A549 (cell line): ENCODE measurements around the gene TMC5. TPM values are rescaled to one million over a fixed set of nuclear protein-coding genes. Genes with fewer than 3 reads are reported as not detected.

Experiments
- ATAC-seq, 2 experiments: fragments of 200-7000 bp in 1 of 2; fragments of >200 bp in 1 of 2; cut with Nextera tagmentation in 1 of 2; cut with Tn5 transposase in 1 of 2; 3 replicates each; pipeline versions ENCODE4 v1.8.0 to v1.9.1; 2018 to 2020; ENCODE audit warnings: mild to moderate bottlenecking in 1 of 2, moderate library complexity in 1 of 2
- CTCF ChIA-PET: fragments of 300-600 bp; sonication (Branson Sonifier 250); formaldehyde crosslinking; extraction: SDS; loops from one replicate; lab custom pipeline; 2021; ENCODE audit warnings: antibody characterized with exemption, inconsistent platforms; lab: Yijun Ruan, JAX
- POLR2A ChIA-PET: fragments of 350-600 bp; formaldehyde crosslinking; extraction: SDS; loops from one replicate; lab custom pipeline; 2021; ENCODE audit warnings: antibody characterized with exemption, inconsistent platforms; lab: Yijun Ruan, JAX
- DNase-seq, 2 experiments: peaks; one replicate each; pipeline versions ENCODE4 v3.0.0 to v3.0.0-alpha.2; 2011 to 2016; ENCODE audit warnings: low read depth in 1 of 2, low spot score in 1 of 2
- FAIRE-seq: peaks from 2 replicates; lab custom pipeline; 2011; peaks lifted over from hg19 to GRCh38; lab: Jason Lieb, UNC
- H3K27ac ChIP-seq, 2 experiments: fragments of >200 bp; sonication (Bioruptor Twin); formaldehyde crosslinking; 3 replicates each; pipeline ENCODE4 v1.5.1; 2016 to 2017
- H3K4me1 ChIP-seq: fragments of >200 bp; sonication (Bioruptor Twin); formaldehyde crosslinking; 3 replicates; pipeline ENCODE4 v1.6.1; 2016
- H3K4me2 ChIP-seq: fragments of >200 bp; sonication (Bioruptor Twin); formaldehyde crosslinking; 3 replicates; pipeline ENCODE4 v1.6.1; 2016
- H3K4me3 ChIP-seq: fragments of >200 bp; sonication (Bioruptor Twin); formaldehyde crosslinking; 3 replicates; pipeline ENCODE4 v1.5.1; 2016
- H3K9me3 ChIP-seq: fragments of >200 bp; sonication (Bioruptor Twin); formaldehyde crosslinking; 3 replicates; pipeline ENCODE4 v1.6.1; 2016
- BHLHE40 ChIP-seq: IDR thresholded peaks from 2 replicates; pipeline ENCODE4 v1.6.1; 2012; ENCODE audit warnings: low read depth, low read length, inconsistent platforms
- CBX2 ChIP-seq: fragments of 200-600 bp; sonication (generic); IDR thresholded peaks from 2 replicates; pipeline ENCODE4 v1.6.1; 2016; ENCODE audit warnings: low read depth, mild to moderate bottlenecking, borderline replicate concordance
- CTCF ChIP-seq: fragments of >200 bp; sonication (Bioruptor Twin); formaldehyde crosslinking; IDR thresholded peaks from 3 replicates; pipeline ENCODE4 v1.5.1; 2016
- EHF ChIP-seq: fragments of 250-450 bp; sonication (Bioruptor Pico); IDR thresholded peaks from 2 replicates; pipeline ENCODE4 v1.5.0; 2020; ENCODE audit warnings: mild to moderate bottlenecking
- FOSL2 ChIP-seq, 2 experiments: fragments of 450-650 bp in 1 of 2; fragments of >200 bp in 1 of 2; sonication (Bioruptor Twin) in 1 of 2; formaldehyde crosslinking; IDR thresholded peaks; 2 replicates each; pipeline versions ENCODE4 v1.5.0 to v1.6.1; 2016 to 2020; ENCODE audit warnings: mild to moderate bottlenecking in 1 of 2, moderate library complexity in 1 of 2
- FOXS1 ChIP-seq: fragments of 250-450 bp; sonication (Bioruptor Pico); IDR thresholded peaks from 2 replicates; pipeline ENCODE4 v1.5.0; 2020; ENCODE audit warnings: mild to moderate bottlenecking, moderate library complexity
- HMGXB4 ChIP-seq: fragments of 250-450 bp; sonication (Bioruptor Pico); IDR thresholded peaks from 2 replicates; pipeline ENCODE4 v1.5.0; 2021; ENCODE audit warnings: mild to moderate bottlenecking, moderate library complexity, borderline replicate concordance
- HOXB5 ChIP-seq: fragments of 250-450 bp; sonication (Bioruptor Pico); IDR thresholded peaks from 2 replicates; pipeline ENCODE4 v1.5.0; 2020; ENCODE audit warnings: mild to moderate bottlenecking, moderate library complexity
- JUNB ChIP-seq: fragments of >200 bp; sonication (Bioruptor Twin); formaldehyde crosslinking; IDR thresholded peaks from 2 replicates; pipeline ENCODE4 v1.6.1; 2016
- KDM5A ChIP-seq: fragments of 200-600 bp; sonication (generic); IDR thresholded peaks from 2 replicates; pipeline ENCODE4 v1.6.1; 2016; ENCODE audit warnings: antibody characterized with exemption, mild to moderate bottlenecking
- MAZ ChIP-seq: fragments of 150-350 bp; IDR thresholded peaks from 2 replicates; pipeline ENCODE4 v1.6.1; 2014; ENCODE audit warnings: antibody characterized with exemption, low read depth, low read length, borderline replicate concordance
- NFE2L2 ChIP-seq: fragments of 150-350 bp; conservative IDR thresholded peaks from 2 replicates; pipeline ENCODE4 v1.6.1; 2014; ENCODE audit warnings: low read length
- NPAS2 ChIP-seq: fragments of 250-450 bp; sonication (Bioruptor Pico); IDR thresholded peaks from 2 replicates; pipeline ENCODE4 v1.8.0; 2022; ENCODE audit warnings: mild to moderate bottlenecking, moderate library complexity, borderline replicate concordance
- NR3C1 ChIP-seq: fragments of >200 bp; sonication (Bioruptor Twin); formaldehyde crosslinking; IDR thresholded peaks from 3 replicates; pipeline ENCODE4 v1.6.1; 2017
- PBX3 ChIP-seq: IDR thresholded peaks from 2 replicates; pipeline ENCODE4 v1.6.1; 2012
- PHF8 ChIP-seq: fragments of 200-600 bp; sonication (generic); IDR thresholded peaks from 2 replicates; pipeline ENCODE4 v1.6.1; 2016; ENCODE audit warnings: low read depth, mild to moderate bottlenecking, antibody characterized with exemption, moderate library complexity, borderline replicate concordance
- POLR2AphosphoS2 ChIP-seq: conservative IDR thresholded peaks from 2 replicates; pipeline ENCODE4 v1.6.1; 2012; ENCODE audit warnings: low read length, improper control_type of control experiment, inconsistent platforms
- RARB ChIP-seq: fragments of 250-450 bp; sonication (Bioruptor Pico); IDR thresholded peaks from 2 replicates; pipeline ENCODE4 v1.8.0; 2021; ENCODE audit warnings: mild to moderate bottlenecking, moderate library complexity
- REST ChIP-seq: fragments of 200-600 bp; sonication (generic); IDR thresholded peaks from 2 replicates; pipeline ENCODE4 v1.6.1; 2016; ENCODE audit warnings: antibody characterized with exemption, mild to moderate bottlenecking, moderate library complexity
- RFX5 ChIP-seq: fragments of 450-650 bp; IDR thresholded peaks from 2 replicates; pipeline ENCODE4 v1.7.1; 2014; ENCODE audit warnings: antibody characterized with exemption, mild to moderate bottlenecking, moderate library complexity
- SREBF2 ChIP-seq: fragments of 450-650 bp; IDR thresholded peaks from 2 replicates; pipeline ENCODE4 v1.6.1; 2014; ENCODE audit warnings: mild to moderate bottlenecking, moderate library complexity
- ZSCAN20 ChIP-seq: fragments of 250-450 bp; sonication (Bioruptor Pico); IDR thresholded peaks from 2 replicates; pipeline ENCODE4 v1.8.0; 2022; ENCODE audit warnings: mild to moderate bottlenecking, moderate library complexity
- WGBS: methylation state at CpG from one replicate; pipeline ENCODE4 v1.1.6; 2017; ENCODE audit errors: missing lambda C conversion rate; 5-methylcytosine and 5-hydroxymethylcytosine counted together
- polyA plus RNA-seq, 4 experiments: library from polyadenylated mRNA; depleted of rRNA in 3 of 4; stranded (reverse); fragments of >200 nt; fragmentation: RNase III in 1 of 4; extraction: RNeasy Plus Mini Kit Qiagen cat#74134 plus additional on column Dnase treatment in 1 of 4; gene quantifications; 2 replicates in 3 of 4; 3 replicates in 1 of 4; pipeline ENCODE4 v1.2.3, GENCODE V29; 2011 to 2017

The TMC5 gene
- polyA plus RNA-seq, 2 of the 4 experiments (the other 2 are of a cell fraction), result 8.3 to 17.1 TPM

GRCh38 chr16:19380328-19380727 is 37.4 kb upstream of the TMC5 start:
- Histone ChIP-seq H3K4me1 (peaks cover 19% of the 10 kb centered on the region), H3K9me3 (no peaks in the 10 kb centered on the region)
- POLR2A ChIA-PET, result no interaction called here
- 65% methylated on average over 3 of the region's 3 CpGs for WGBS
- DNase-seq, result no peak
- CTCF ChIA-PET, result interaction anchor here (0.6 to 4.1 kb wide), 7 partner anchors 11 to 294 kb away, joined by 3 to 38 read pairs (median 3); no protein-coding TSS in a partner anchor
- ATAC-seq, result no peak
- no peak for TF ChIP-seq EHF (CRISPR knock-in tag)
- no peak for TF ChIP-seq BHLHE40
- TF ChIP-seq PHF8, result no peak
- no peak for TF ChIP-seq POLR2AphosphoS2
- TF ChIP-seq KDM5A, result no peak
- TF ChIP-seq CTCF, result no peak
- TF ChIP-seq JUNB, result no peak
- no peak for TF ChIP-seq RARB
- TF ChIP-seq NFE2L2, result no peak
- no peak for TF ChIP-seq NPAS2 (CRISPR knock-in tag)
- no peak for TF ChIP-seq FOSL2 (IDR thresholded peaks at IDR 0.05)
- no peak for TF ChIP-seq FOSL2 (CRISPR knock-in tag; IDR thresholded peaks at IDR 0.05)
- TF ChIP-seq, all 56 proteins: peak for 0
- no peak overlapping the region for H3K4me2 ChIP-seq
- H3K27ac ChIP-seq, result no peak overlapping the region
- no peak overlapping the region for H3K4me3 ChIP-seq
- no peak for FAIRE-seq

GRCh38 chr16:19382084-19382801 is 35.4 kb upstream of the TMC5 start:
- ATAC-seq, result peak in 1 of 2 experiments; percentile 61; a peak in 3 of 6 replicates
- POLR2A ChIA-PET, result interaction anchor here (1.6 kb wide), 1 partner anchor 11 kb away, joined by 7 read pairs; no protein-coding TSS in a partner anchor

More at GRCh38 chr16:19382084-19382801, 35.4 kb upstream of the TMC5 start:
- peak overlapping the region in 1 of 2 experiments; percentile 53; a peak in 2 of 6 replicates for H3K27ac ChIP-seq
- no peak for FAIRE-seq
- TF ChIP-seq HMGXB4 (no peak), MAZ (no peak), SREBF2 (no peak), FOXS1 (CRISPR knock-in tag) (no peak), NR3C1 (no peak), REST (no peak), RFX5 (no peak), PBX3 (no peak), ZSCAN20 (CRISPR knock-in tag) (no peak), CBX2 (no peak), JUNB (no peak), POLR2AphosphoS2 (no peak), HOXB5 (no peak), CTCF (no peak)
- no peaks in the 10 kb centered on the region for H3K9me3 ChIP-seq
- no peak overlapping the region for H3K4me3 ChIP-seq
- no peak for DNase-seq
- CTCF ChIA-PET, result interaction anchor here (0.7 to 4.1 kb wide), 5 partner anchors 17 to 296 kb away, joined by 3 to 38 read pairs (median 3); no protein-coding TSS in a partner anchor
- peak overlapping the region; percentile 16; the same call in 1 of the 3 replicates for H3K4me2 ChIP-seq
- peaks cover 19% of the 10 kb centered on the region for H3K4me1 ChIP-seq
- 19% methylated on average over 2 of the region's 2 CpGs for WGBS
